GM19023 (cell line): ENCODE data around the gene EFNA3.

Experiments
- ATAC-seq: cut with Tn5 transposase; IDR thresholded peaks from one replicate; pipeline ENCODE4 v1.9.1; 2021; ENCODE audit warnings: mild to moderate bottlenecking, moderate library complexity; ENCODE audit not compliant: unreplicated experiment

Gene EFNA3

GRCh38 chr1:155048449-155049334, 29.9 kb upstream of the EFNA3 start:
- ATAC-seq: no peak

DNA sequence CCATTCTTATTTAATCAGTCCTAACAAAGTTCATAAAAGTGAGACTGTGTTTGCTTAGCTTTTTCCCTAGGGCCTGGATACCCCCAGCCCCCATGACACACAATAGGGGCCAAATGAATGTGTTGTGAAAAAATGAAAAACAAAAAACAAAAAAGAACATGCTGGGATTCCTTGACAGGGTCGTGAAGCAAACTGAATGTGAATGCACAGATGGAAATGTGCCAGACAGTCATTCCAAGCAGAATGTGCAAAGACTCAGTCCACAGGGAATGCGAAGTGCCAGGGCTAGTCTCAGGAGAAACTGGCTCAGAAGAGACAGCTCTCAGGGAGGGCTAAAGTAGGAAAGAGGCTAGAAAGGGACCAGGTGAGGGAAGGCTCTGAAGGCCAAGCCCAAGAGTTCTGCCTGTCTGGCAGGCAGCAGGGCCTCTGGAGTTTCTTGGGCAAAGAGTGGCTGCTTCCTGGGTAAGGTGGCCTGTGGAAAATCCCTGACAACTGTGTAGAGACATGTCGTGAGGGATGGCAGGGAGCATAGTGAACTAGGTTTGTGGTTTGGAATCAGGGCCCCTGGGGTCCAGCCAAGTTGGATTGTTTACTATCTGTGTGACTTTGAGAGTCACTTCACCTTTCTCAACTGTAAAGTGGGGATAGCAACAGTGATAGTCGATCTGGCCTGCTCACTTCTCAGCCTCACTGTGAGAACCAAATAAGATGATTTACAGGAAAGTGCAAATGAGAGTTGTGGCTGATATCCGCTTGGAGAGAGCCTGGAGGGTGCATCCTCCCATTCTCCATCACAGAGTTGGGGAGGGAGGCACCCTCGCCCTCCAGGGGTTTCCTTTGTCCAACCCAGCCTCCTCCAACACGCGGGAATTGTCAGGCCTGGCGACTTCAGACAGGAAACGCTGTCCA, 28.7 kb upstream of the EFNA3 start:
- no peak for ATAC-seq

- ATAC-seq: peak; percentile 78
Observed at GRCh38 chr1:155050560-155051341, 27.9 kb upstream of the EFNA3 start, which contains the start of gene ADAM15. Gene ADAM15 (plus strand): TSS chr1:155051316. CDS start chr1:155051387, 71 bp downstream.

GRCh38 chr1:155051342-155051776, 27.3 kb upstream of the EFNA3 start:
- ATAC-seq: no peak

- peak; percentile 20 for ATAC-seq
Observed at GRCh38 chr1:155051777-155052398, 26.7 kb upstream of the EFNA3 start.

DNA sequence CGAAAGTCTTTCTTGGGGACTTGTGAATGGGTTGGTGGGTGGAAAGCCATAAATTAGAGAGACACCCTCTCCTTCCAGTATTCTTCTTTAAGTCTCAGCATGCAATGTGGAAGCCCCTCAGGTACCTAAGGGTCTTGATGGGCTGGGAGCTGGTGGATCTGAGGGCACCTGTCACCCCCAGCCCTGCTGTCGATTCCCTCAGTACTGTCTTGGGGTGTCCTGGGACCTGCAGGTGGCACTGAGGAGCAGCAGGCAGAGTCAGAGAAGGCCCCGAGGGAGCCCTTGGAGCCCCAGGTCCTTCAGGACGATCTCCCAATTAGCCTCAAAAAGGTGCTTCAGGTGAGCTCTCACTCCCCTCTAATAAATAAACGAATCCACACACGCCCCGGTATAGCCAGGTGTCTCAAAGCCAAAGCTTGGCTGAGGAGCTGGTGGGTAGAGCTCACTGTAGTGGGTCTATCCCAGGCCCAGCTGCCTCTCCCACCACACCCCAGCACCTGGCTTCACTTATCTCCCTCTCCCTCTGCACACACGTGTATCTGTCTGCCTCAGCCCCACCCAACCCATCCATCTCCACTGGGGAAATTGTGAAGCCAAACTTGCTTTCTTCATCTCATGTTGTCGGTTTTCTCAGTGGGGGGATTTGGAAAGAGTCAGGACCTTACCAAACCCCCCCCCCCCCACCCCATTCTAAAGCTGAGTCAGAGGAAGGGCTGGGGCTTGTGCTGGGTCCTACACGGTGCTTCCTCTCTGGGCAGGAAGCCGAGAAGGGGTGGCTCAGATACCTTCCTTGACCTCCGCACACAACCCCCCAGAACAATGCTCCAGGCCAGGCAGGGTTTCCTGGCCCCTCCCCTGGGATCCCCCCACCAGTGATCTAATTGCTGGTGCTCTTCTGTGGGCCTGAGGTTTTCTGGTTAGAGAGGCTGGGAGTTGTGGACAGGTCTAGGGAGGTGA, 25.9 kb upstream of the EFNA3 start:
- no peak for ATAC-seq

- ATAC-seq: no peak
Observed at GRCh38 chr1:155053531-155054105, 25.0 kb upstream of the EFNA3 start.

- ATAC-seq: no peak
Observed at GRCh38 chr1:155057104-155057503, 21.5 kb upstream of the EFNA3 start.

DNA sequence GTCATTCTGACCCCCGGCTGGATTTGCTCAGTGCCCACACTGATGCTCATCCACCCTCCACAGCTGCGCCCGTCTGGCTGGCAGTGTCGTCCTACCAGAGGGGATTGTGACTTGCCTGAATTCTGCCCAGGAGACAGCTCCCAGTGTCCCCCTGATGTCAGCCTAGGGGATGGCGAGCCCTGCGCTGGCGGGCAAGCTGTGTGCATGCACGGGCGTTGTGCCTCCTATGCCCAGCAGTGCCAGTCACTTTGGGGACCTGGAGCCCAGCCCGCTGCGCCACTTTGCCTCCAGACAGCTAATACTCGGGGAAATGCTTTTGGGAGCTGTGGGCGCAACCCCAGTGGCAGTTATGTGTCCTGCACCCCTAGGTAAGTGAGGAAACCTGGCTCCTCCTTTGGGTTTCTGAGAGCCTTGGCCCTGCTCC, 20.8 kb upstream of the EFNA3 start:
- no peak for ATAC-seq

DNA sequence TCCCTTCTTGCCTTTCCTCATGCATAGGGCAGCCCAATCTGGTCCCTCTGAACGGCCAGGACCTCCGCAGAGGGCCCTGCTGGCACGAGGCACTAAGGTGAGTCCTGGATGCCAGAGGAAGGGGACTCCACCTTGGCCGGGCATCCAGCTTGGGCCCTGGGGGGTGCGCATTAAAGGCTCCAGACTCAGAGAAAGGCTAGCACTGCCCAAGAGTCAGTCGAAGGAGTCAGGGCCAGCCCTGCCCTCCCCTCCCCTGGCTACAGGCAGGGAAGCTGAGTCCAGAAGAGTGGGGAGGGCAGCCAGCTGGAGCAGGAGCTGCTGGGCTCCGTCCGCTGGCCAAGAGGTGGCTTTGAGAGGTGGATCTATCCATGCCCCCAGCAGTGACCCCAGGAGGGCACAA, 17.9 kb upstream of the EFNA3 start:
- no peak for ATAC-seq

GRCh38 chr1:155061381-155062150, 17.1 kb upstream of the EFNA3 start:
- peak; percentile 43 for ATAC-seq

- ATAC-seq: no peak
Observed at GRCh38 chr1:155062151-155062686, 16.4 kb upstream of the EFNA3 start.

- no peak for ATAC-seq
Observed at GRCh38 chr1:155062702-155063411, 15.8 kb upstream of the EFNA3 start.

GRCh38 chr1:155063550-155064110, 15.0 kb upstream of the EFNA3 start, which contains the start of gene EFNA4:
Gene EFNA4 (plus strand): TSS chr1:155063740. CDS start chr1:155063824, 84 bp downstream.
- ATAC-seq: peak; percentile 77

DNA sequence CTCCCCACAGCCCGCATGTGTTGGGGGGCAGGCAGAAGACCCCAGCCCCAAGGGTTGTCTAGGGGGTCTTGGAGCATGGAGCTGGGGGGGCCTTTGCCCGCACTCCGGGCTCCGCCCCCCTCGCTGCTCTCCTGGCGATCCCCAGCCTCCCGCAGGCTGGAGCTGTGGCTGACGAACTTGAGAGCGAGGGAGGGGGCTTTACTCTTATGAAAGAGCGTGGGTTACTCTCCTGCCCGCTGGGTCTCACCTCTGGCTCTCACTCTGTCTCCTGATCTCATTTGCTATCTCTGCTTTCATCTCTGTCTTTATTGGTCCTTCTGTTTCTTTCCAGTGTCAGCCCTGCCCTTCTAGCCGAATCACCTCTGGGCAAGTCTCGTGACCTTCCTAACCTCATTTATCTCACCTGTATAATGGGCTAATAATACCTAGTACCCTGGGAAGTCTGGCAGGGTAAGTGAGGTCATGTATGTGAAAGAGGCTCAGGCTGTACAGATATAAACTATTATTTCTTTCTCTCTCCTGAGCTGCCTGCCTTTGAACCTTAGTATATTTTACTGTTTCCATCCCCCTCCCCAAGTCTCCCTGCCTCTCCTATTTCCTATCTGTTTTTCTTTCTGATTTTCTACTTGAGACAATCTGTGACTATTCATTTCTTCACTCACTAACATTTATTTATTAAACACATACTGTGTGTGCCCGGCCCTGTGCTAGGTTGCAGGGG, 14.4 kb upstream of the EFNA3 start:
- no peak for ATAC-seq

DNA sequence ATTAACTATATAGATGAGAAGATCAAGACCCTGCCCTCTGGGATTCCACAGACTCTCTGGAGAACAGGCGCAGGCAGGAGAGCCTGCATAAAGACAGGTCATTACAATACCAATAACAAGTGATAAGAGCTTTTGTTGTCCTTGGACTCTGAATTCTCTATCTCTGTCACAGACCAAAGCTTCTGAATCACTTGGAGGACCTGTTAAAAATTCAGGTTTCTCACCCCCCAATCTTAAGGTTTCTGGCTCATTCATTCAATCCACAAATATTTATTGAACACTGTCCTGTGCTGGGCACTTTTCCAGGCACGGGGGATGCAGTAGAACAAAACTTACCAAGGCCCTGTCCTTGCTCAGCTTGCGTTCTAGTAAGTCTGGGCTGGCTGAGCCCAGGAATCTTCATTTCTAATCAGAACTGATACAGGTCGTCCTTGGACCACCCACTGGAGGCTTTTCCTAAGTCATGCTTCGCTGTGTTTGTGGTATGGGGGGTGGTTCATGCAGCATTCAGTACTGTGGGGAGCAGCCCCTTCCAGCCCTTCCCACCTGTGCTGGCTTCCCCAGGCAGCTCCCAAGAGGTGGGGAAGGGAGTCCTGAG, 13.7 kb upstream of the EFNA3 start:
- no peak for ATAC-seq
